Esophagus muscularis mucosa (tissue), 3 donors: ENCODE results near the gene SLC25A26.

Experiments
- CTCF ChIP-seq, 3 experiments: fragments of 200-600 bp in 2 of 3; fragments of 450-650 bp in 1 of 3; sonication (generic) in 2 of 3; IDR thresholded peaks; one replicate each; pipeline ENCODE4 v1.5.1; 2017 to 2019; ENCODE audit warnings: antibody characterized with exemption in 3 of 3, mild to moderate bottlenecking in 2 of 3, moderate library complexity in 1 of 3
- POLR2A ChIP-seq: fragments of 450-650 bp; IDR thresholded peaks from one replicate; pipeline ENCODE4 v1.6.1; 2017; ENCODE audit warnings: antibody characterized with exemption, moderate library complexity, mild to moderate bottlenecking, low read depth
- POLR2AphosphoS5 ChIP-seq, 2 donors: sonication (generic); formaldehyde crosslinking; IDR thresholded peaks; one replicate each; pipeline ENCODE4 v1.6.1; 2017; ENCODE audit warnings: antibody characterized with exemption in 2 of 2

GRCh38 chr3:66276705-66277274 is 56.0 kb downstream of the SLC25A26 start:
- TF ChIP-seq POLR2A (no peak), CTCF (IDR thresholded peaks at IDR 0.05) (peak; percentile 66 to 73 (median 71)), POLR2AphosphoS5 (IDR thresholded peaks at IDR 0.05) (no peak)
